ENCODE measurements around the gene KHDC3L.

KHDC3L gene

GRCh38 chr6:73395875-73396274 lies 33.4 kb downstream of the KHDC3L start:
- H3K36me3 ChIP-seq (ENCODE audit: insufficient read depth, low read length), result no peaks in the 10 kb centered on the region
- H4K20me1 ChIP-seq (ENCODE audit: insufficient read depth, low read length, poor library complexity, severe bottlenecking), result no peaks in the 10 kb centered on the region
- no peaks in the 10 kb centered on the region for H3K4me1 ChIP-seq (ENCODE audit: insufficient read depth, low read length, poor library complexity, severe bottlenecking)
- H3F3A ChIP-seq (ENCODE audit: low read depth), result no peaks in the 10 kb centered on the region
- H3K4me3 ChIP-seq (ENCODE audit: low read length, poor library complexity, severe bottlenecking), result no peak overlapping the region
- H3K27me3 ChIP-seq (ENCODE audit: insufficient read depth, low read length, poor library complexity, severe bottlenecking), result no peaks in the 10 kb centered on the region
- H3K9me3 ChIP-seq (ENCODE audit: insufficient read depth, low read depth, low read length), result no peaks in the 10 kb centered on the region
- no peak for TF ChIP-seq EZH2phosphoT487 (IDR thresholded peaks at IDR 0.05; ENCODE audit: borderline replicate concordance)
- TF ChIP-seq CTCF (conservative IDR thresholded peaks at IDR 0.05; ENCODE audit: low read length), result no peak
- no peak overlapping the region for H3K4me2 ChIP-seq (ENCODE audit: low read depth, low read length, poor library complexity, severe bottlenecking)
- no peak overlapping the region for H3K9ac ChIP-seq (ENCODE audit: low read depth, low read length, poor library complexity, severe bottlenecking)
- no peaks in the 10 kb centered on the region for H3K79me2 ChIP-seq (ENCODE audit: insufficient read depth, low read length)
- H2AFZ ChIP-seq (ENCODE audit: low read length), result no peak overlapping the region
- no peaks in the 10 kb centered on the region for H3K9me2 ChIP-seq (replicated peaks; ENCODE audit: low read depth, low read length)

GRCh38 chr6:73400656-73401055 lies 38.2 kb downstream of the KHDC3L start:
- no peak overlapping the region for H3K4me3 ChIP-seq (ENCODE audit: low read length, poor library complexity, severe bottlenecking)
- H3K36me3 ChIP-seq (ENCODE audit: insufficient read depth, low read length), result no peaks in the 10 kb centered on the region
- H3K9me2 ChIP-seq (replicated peaks; ENCODE audit: low read depth, low read length), result no peaks in the 10 kb centered on the region
- H4K20me1 ChIP-seq (ENCODE audit: insufficient read depth, low read length, poor library complexity, severe bottlenecking), result no peaks in the 10 kb centered on the region
- TF ChIP-seq CTCF (conservative IDR thresholded peaks at IDR 0.05; ENCODE audit: low read length) (no peak), EZH2phosphoT487 (IDR thresholded peaks at IDR 0.05; ENCODE audit: borderline replicate concordance) (no peak)
- no peaks in the 10 kb centered on the region for H3K9me3 ChIP-seq (ENCODE audit: insufficient read depth, low read depth, low read length)
- H3K4me2 ChIP-seq (ENCODE audit: low read depth, low read length, poor library complexity, severe bottlenecking), result no peak overlapping the region
- H3F3A ChIP-seq (ENCODE audit: low read depth), result no peaks in the 10 kb centered on the region
- H3K4me1 ChIP-seq (ENCODE audit: insufficient read depth, low read length, poor library complexity, severe bottlenecking), result no peaks in the 10 kb centered on the region
- H3K27me3 ChIP-seq (ENCODE audit: insufficient read depth, low read length, poor library complexity, severe bottlenecking), result no peaks in the 10 kb centered on the region
- no peaks in the 10 kb centered on the region for H3K79me2 ChIP-seq (ENCODE audit: insufficient read depth, low read length)
- no peak overlapping the region for H3K9ac ChIP-seq (ENCODE audit: low read depth, low read length, poor library complexity, severe bottlenecking)
- H2AFZ ChIP-seq (ENCODE audit: low read length), result no peak overlapping the region

DNA sequence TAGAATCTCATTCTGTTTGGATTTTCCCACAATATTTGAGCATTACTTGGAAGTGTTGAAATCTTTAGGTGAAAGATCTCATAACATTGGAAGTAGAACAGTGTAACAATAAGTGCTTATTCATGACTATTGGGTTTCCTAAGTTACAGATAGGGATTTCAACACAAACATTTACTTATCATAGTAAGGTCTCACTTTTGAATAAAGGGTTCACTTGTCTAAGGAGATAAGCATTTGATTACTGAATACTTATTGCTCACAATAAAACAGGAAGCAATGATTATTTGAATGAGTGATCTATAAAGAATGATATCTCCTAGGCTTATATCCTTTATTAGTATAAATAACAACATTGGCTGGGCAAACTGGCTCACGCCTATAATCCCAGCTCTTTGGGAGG lies 46.9 kb downstream of the KHDC3L start:
- Histone ChIP-seq H3K9me2 (replicated peaks; ENCODE audit: low read depth, low read length) (no peaks in the 10 kb centered on the region), H2AFZ (ENCODE audit: low read length) (no peak overlapping the region), H3K79me2 (ENCODE audit: insufficient read depth, low read length) (no peaks in the 10 kb centered on the region), H3K4me2 (ENCODE audit: low read depth, low read length, poor library complexity, severe bottlenecking) (no peak overlapping the region), H3K9ac (ENCODE audit: low read depth, low read length, poor library complexity, severe bottlenecking) (no peak overlapping the region), H3K36me3 (ENCODE audit: insufficient read depth, low read length) (no peaks in the 10 kb centered on the region), H3K4me3 (ENCODE audit: low read length, poor library complexity, severe bottlenecking) (no peak overlapping the region), H4K20me1 (ENCODE audit: insufficient read depth, low read length, poor library complexity, severe bottlenecking) (no peaks in the 10 kb centered on the region), H3K27me3 (ENCODE audit: insufficient read depth, low read length, poor library complexity, severe bottlenecking) (no peaks in the 10 kb centered on the region), H3K4me1 (ENCODE audit: insufficient read depth, low read length, poor library complexity, severe bottlenecking) (no peaks in the 10 kb centered on the region), H3F3A (ENCODE audit: low read depth) (no peaks in the 10 kb centered on the region), H3K9me3 (ENCODE audit: insufficient read depth, low read depth, low read length) (no peaks in the 10 kb centered on the region)
- TF ChIP-seq EZH2phosphoT487 (IDR thresholded peaks at IDR 0.05; ENCODE audit: borderline replicate concordance) (no peak), CTCF (conservative IDR thresholded peaks at IDR 0.05; ENCODE audit: low read length) (no peak)
